Measurements from ENCODE around the gene MARCKS.

Gene MARCKS

GRCh38 chr6:113853252-113853651, 3.9 kb upstream of the MARCKS start:
- no peak for DNase-seq (ENCODE audit: low read depth)

DNA sequence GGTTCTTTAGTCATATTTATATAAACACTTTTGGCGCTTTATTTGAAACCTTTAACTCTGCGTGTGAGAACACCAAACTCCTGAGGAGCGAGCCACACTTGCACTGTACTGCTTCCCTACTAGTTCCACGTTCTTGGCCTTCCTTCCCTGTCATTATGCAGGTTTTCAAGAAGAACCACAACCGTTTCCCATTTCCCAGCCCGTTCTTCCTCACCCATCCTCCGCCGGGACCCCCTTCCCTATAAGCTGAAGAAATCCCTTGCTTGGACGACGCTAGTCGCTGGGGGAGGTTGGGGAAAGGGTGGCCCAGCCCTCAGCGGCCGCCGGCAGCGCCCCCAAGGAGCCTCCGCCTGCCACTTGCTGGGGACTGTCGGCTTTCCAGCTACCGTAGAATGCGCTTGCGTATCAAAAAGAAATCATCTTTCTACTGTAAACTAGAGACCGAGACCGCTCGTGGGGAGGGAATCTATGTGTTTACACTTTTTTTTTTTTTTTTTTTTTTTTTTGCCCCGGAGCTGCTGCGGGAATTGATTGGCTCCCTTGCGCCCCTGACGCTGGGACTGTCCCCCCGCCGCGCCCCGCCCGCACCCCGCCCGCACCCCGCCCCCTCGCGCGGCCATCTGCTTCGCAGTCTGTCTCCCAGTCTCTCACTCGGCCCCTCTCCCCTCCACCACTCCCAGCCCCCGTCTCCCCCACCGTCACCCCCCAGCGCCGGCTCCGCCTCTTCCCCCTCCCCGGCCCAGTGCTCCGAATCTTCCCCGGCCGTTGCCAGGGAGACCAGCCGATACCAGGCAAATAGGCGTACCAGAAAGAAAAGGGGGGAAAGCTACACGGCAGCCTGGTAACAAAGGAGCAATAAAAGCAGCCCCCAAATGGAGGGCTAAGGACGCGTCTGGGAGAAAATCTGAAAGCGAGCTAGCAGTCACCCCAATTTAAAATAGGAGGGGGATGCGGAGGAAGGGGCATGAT, 2.3 kb upstream of the MARCKS start:
- DNase-seq (ENCODE audit: low read depth): no peak

GRCh38 chr6:113855500-113856374, 1.4 kb upstream of the MARCKS start:
- no peak for DNase-seq (ENCODE audit: low read depth)

GRCh38 chr6:113856375-113856624, 845 bp upstream of the MARCKS start:
- no peak for DNase-seq (ENCODE audit: low read depth)

DNA sequence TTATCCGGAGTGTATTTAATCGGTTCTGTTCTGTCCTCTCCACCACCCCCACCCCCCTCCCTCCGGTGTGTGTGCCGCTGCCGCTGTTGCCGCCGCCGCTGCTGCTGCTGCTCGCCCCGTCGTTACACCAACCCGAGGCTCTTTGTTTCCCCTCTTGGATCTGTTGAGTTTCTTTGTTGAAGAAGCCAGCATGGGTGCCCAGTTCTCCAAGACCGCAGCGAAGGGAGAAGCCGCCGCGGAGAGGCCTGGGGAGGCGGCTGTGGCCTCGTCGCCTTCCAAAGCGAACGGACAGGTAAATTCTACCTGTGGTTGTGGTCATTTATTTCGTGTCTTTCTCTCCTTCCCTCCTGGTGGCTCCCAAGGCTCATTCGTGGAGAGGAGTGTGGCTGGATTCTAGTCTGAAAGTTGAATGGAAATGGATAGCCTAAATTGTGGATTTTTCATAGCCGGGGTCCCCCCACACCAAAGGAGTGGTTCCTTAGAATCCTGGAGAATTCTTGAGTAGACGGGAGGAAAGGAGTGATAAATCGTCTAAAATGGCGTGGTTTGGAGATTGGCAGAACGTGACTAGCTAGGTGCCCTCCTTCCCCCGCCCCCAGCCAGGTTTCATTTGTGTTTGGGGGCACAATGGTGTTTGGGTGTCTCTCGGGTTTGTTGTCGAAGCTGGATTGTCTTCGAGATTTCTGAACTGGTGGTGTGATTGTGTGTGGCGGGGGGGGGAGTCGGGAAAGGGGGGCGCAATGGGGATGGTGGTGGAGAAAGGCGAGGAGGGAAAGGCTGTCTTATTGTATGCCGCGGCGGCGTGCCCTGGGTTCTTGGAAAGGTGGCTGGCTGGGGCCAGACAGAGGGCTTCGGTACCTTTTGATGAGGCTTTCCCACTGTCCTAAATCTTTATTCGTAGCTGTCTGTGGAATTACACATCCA, 673 bp downstream of the MARCKS start:
- DNase-seq (ENCODE audit: low read depth): no peak

DNA sequence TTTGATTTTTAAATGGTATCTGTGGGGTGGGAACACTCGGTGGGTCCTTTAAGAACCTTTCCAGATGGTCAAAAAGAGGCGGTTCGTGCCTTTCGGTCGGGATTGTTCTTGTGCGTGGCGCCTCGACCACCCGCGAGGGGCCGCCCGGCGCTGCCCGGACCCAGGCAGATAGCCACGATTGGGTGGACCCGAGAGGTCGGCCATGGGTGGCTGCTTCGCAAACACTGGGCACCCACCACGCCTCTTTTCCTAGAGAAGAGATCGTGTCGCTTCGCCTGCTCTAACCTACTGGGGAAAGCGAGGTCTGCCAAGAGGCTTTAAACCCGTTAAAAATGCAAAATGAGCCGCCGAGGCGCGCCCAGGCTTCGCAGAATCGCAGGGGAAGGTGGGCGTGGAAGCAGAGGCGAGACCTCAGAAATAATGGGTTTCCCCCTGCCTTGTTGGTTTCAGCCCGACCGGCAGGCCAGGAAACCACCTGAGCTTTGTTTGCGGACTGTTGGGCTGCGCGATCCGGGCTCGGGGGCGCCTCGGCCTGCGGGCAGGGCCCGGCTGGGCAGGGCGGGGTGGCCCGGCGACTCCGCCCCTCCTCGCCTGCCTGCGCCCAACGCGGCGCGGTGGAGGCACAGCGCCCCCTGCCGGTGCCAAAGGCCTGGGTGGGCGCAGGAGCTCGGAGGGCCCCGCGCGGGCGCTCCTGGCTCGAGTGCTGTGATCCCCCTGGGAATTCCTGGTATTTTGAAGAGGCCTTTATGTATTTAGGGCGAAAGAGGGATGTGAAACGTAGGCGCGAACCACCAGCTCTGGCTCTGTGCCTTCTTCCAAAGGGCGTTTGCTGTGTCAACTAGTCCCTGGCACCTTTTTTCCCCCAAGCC, 1.6 kb downstream of the MARCKS start:
- peak; percentile 55 for DNase-seq (ENCODE audit: low read depth)

DNA sequence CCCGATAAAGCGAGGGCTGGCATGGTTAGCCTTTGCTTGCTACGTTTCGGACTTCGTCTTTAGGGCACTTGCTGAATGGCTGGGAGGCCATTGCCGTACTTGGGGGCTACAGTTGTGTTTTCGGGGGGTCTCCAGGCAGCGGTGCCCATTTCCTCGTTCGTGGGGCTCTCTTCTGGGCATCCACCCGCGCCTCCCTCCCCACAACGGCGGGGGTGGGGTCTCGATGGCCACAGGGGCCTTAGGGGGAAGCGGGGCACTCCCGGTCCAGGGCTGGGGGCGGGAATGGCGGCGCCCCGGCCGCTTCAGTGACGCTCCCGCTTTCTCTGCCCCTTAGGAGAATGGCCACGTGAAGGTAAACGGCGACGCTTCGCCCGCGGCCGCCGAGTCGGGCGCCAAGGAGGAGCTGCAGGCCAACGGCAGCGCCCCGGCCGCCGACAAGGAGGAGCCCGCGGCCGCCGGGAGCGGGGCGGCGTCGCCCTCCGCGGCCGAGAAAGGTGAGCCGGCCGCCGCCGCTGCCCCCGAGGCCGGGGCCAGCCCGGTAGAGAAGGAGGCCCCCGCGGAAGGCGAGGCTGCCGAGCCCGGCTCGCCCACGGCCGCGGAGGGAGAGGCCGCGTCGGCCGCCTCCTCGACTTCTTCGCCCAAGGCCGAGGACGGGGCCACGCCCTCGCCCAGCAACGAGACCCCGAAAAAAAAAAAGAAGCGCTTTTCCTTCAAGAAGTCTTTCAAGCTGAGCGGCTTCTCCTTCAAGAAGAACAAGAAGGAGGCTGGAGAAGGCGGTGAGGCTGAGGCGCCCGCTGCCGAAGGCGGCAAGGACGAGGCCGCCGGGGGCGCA, 2.4 kb downstream of the MARCKS start:
- DNase-seq (ENCODE audit: low read depth): no peak

DNA sequence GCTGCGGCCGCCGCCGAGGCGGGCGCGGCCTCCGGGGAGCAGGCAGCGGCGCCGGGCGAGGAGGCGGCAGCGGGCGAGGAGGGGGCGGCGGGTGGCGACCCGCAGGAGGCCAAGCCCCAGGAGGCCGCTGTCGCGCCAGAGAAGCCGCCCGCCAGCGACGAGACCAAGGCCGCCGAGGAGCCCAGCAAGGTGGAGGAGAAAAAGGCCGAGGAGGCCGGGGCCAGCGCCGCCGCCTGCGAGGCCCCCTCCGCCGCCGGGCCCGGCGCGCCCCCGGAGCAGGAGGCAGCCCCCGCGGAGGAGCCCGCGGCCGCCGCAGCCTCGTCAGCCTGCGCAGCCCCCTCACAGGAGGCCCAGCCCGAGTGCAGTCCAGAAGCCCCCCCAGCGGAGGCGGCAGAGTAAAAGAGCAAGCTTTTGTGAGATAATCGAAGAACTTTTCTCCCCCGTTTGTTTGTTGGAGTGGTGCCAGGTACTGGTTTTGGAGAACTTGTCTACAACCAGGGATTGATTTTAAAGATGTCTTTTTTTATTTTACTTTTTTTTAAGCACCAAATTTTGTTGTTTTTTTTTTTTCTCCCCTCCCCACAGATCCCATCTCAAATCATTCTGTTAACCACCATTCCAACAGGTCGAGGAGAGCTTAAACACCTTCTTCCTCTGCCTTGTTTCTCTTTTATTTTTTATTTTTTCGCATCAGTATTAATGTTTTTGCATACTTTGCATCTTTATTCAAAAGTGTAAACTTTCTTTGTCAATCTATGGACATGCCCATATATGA, 3.2 kb downstream of the MARCKS start:
- DNase-seq (ENCODE audit: low read depth): no peak

- no peak for DNase-seq (ENCODE audit: low read depth)
These were observed 5.0 kb downstream of the MARCKS start for GRCh38 chr6:113862112-113862511.

DNA sequence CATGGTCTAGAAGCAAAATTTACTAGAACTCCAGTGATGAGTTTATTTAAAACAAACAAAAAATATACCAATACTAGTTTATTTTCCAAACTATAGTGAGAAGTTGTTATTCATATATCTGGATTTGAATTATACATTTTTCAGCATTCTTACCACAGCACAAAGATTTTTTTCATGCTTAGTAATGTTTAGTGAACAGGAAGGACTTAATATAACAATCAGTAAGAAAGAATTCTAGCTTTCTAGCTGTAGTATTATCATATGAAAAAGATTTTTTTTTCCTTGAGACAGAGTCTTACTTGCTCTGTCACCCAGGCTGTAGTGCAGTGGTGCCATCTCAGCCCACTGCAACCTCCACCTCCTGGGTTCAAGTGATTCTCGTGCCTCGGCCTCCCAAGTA, 13.8 kb downstream of the MARCKS start:
- DNase-seq (ENCODE audit: low read depth): no peak

DNA sequence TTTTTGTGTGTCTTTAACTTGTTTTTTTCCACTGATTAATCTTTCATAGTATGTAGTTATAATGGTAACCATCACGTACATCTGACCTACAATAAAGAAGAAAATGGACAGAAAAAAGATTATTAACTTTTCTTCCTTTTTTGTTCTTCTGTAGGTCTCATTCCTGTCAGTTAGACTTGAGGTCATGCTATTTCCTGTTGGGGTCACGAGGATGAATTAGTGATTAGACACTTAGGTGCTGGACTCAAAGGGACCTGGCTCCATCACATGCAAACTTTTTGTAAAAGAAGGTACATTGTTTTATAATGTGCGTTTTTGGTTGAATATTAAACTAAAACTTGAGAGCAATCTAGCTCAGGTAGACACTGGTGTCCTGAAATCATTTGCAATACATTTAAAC, 14.8 kb downstream of the MARCKS start:
- no peak for DNase-seq (ENCODE audit: low read depth)

DNA sequence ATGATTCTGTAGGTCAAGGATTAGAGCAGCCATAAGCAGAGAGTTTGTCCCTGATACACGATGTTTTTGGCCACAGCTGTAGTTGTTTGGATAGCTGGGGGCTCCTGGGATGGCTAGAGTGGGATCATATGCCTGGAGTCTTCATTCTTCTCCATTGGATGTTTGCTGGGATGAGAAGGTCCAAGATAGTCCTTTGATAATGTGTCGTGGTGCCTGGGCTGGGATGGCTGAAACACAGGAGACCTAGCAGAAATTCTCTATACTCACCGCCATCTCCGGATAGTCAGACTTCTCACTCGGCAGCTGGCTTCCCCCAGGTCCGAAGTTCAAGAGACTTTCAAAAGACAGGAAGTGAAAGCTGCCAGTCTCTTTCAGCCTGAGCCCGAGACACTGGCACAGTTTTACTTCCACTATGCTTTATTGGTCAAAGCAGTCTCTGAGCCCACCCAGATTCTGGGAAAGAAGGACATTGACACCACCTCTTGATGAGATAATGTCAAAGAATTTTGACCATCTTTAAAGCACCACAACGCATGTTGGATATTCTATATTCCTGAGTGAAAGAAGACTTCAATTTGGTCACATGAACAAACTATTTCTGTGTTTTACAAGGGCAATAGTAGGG, 16.0 kb downstream of the MARCKS start:
- DNase-seq (ENCODE audit: low read depth): no peak

- no peak for DNase-seq (ENCODE audit: low read depth)
These were observed 18.3 kb downstream of the MARCKS start for GRCh38 chr6:113875470-113875869.

DNA sequence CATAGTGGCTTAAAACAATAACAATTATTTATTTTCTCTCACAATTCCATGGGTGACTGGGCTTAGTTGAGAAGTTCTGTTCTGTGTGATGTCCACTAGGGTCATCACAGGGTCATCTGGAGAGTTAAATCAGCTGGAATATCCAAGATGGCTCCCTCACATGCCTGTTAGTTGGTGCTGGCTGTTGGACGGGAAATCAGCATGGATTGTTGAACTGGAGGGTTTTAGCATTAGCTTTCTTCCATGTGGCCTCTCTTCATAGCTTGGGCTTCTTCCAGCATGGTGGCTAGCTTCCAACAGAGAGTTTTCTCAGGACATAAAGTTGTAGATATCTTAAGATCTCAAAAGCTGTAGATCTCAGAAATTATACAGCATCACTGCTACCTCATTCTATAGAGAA, 19.6 kb downstream of the MARCKS start:
- DNase-seq (ENCODE audit: low read depth): no peak

- no peak for DNase-seq (ENCODE audit: low read depth)
These were observed 22.3 kb downstream of the MARCKS start for GRCh38 chr6:113879186-113880096.

DNA sequence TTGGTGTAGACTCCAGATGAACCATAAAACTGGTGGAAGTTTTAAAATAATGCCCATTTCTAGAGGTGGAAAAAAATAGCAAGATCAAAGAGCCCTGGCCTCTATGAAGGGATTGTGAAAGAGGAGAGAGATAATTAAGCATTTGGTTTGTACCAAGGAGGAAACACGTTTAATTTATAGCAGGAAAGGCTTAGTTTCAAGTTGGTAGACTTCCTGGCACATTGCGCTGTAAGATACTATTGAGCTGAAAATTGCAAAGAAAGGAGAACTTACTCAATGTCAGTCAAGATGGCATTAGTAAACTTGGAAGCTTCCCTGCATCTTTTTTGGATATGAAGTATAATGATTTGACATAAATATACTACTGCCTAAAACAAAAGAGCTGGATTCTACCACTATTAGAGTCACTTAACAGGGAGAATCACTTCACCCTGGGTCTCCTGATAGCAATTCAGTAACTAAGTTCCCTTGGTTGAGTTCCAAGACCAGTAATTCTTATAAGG, 24.4 kb downstream of the MARCKS start:
- DNase-seq (ENCODE audit: low read depth): no peak

DNA sequence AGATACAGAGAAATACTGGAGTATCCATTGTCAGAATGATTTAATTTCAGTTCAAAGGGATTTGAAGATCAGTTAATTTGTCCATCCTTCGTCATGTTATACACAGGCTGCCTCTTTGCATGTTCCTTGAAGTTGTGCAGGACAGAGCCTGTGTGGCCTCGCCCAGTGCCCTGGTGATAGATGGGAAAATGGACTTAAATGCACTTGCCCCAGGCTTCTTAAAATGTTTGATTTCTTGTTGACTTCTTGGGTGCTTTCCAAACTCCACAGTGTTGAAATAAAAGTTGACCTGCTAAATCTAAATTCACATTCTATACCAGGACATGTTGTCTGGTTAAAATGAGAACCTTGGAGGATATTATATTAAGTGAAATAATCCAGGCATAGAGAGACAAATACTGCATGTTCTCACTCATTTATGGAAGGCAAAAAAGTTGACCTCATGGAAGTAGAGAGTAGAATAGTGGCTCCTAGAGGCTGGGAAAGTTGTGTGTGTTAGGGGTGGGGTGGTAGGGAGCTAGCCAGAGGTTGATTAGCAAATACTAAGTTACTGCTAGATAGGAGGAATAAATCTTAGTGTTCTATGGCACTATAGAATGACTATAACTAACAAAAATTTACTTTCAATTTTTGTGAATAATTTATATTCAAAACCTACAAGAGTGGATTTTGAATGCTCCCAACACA, 25.3 kb downstream of the MARCKS start:
- DNase-seq (ENCODE audit: low read depth): no peak

All from stimulated activated CD8-positive, alpha-beta memory T cell treated with anti-CD3 and anti-CD28 coated beads, Interleukin-7, amount 100 ng/mL, for 24 hours (primary cell).